Activated T-helper 1 cell treated with anti-CD3 and anti-CD28 coated beads, Interleukin-2, amount 50 U/mL, for 16 hours (primary cell): ENCODE results near the gene FOXL2NB.
A peak's percentile ranks its signal among the peaks of the same experiment; 100 is the strongest.

Experiments used
- DNase-seq, 2 donors: peaks; one replicate each; pipeline ENCODE4 v3.0.0-alpha.2; 2020; ENCODE audit warnings: low read depth in 1 of 2, low spot score in 1 of 2

The FOXL2NB gene

DNA sequence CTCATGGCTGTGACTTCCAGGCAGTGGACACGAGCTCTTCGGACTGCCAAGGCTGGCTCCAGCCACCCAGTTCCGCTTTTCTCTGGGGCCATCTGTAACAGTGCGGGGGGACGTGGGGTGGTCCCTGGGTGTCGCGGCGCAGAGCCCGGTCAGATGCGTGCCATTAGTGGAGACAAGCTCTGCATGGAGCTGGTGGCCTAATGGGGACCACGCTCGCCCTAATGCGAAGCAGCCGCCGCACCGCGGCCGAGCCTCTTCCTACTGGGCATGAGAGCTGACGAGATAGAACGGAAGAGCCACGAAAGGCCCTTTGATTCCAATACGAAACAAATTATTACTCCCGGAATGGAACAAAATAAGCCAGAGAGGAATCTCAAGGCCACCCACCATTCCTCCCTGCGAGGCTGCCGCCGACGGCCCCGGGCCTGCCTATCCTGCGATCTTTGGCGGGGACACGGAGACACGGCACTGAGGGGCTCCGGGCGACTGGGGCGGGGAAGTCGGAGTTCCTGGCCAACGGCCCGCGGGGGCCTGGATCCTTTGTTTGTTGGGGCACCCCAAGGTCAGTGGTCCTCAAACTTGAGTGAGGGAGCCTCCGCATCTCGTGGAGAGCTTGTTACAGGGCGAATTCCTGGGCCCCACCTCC lies 18.2 kb upstream of the FOXL2NB start:
- no peak for DNase-seq

DNA sequence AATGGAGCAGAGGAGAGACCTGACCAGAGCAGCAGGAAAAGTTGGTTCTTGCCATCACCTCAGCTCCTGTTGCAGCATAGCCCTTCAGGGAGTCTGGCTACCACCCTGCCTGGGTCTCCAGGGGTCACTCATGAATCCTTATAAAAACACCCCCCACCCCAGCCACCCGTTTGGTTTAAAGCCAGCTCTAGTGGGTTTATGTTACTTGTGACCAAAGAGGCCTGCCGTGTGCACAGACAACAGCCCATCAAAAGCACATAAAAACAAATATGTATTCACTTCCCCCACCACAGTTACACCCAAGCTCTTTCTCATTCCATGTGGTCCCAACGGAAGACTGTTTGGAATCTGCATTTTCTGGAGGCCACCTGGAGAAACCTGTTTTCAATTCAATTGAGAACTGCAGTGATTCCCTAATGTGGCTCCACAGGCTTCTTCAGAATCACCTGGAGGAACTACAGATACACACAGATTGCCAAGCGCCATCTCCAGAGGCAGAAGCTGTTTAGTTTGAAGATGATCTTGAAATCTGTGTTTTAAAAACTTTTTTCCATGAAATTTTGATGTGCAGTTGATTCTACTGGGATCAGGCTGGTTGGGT lies 13.8 kb upstream of the FOXL2NB start:
- DNase-seq = no peak

DNA sequence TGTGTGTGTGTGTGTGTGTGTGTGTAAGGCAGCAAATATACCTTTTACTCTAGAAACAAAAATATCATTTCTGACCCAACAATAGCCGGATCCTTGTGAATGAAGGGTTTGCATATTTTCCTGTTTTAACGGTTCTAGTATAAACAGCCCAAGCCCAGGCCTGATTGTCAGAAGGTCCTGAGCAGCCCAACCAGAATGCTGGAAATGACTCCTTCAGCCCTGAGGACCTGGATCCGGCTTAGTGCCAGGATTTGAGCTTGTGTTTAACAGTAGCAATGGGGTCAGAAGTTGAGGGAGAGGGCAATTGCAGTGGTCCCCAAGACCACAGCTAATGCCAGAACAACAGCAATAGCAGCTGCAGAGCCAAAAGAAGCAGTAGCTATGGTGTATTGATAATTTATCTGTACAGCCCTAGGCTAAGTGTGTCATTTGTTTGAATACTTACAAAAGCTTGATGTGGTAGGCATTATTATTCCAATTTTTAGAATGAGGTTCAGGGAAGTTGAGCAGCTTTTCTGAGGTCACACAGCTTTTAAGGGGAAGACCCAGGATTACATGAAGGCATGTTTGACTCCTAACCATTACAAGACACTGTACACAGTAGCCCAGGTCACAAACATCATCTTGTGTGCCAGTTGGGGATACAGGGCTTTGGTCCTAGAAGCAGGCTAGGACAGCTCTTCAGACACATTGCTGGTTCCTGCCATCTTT lies 12.9 kb upstream of the FOXL2NB start:
- DNase-seq = no peak

DNA sequence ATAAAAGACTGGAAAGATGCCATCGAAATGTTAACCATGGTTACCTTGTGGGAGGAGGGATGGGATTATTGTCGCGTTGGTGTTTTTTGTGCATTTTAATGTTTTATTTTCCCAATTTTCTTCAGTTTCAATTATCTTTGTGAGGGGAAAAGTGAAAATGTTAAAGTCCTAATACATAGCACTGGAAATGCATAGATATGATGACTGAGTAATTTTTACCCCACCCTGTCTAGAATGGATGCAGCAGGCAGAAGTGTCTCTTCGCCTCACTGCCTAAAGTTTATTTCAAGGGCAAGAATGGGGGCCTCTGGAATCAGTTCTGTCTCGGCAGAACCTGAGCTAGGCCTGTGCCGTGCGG lies 11.5 kb upstream of the FOXL2NB start:
- no peak for DNase-seq

DNA sequence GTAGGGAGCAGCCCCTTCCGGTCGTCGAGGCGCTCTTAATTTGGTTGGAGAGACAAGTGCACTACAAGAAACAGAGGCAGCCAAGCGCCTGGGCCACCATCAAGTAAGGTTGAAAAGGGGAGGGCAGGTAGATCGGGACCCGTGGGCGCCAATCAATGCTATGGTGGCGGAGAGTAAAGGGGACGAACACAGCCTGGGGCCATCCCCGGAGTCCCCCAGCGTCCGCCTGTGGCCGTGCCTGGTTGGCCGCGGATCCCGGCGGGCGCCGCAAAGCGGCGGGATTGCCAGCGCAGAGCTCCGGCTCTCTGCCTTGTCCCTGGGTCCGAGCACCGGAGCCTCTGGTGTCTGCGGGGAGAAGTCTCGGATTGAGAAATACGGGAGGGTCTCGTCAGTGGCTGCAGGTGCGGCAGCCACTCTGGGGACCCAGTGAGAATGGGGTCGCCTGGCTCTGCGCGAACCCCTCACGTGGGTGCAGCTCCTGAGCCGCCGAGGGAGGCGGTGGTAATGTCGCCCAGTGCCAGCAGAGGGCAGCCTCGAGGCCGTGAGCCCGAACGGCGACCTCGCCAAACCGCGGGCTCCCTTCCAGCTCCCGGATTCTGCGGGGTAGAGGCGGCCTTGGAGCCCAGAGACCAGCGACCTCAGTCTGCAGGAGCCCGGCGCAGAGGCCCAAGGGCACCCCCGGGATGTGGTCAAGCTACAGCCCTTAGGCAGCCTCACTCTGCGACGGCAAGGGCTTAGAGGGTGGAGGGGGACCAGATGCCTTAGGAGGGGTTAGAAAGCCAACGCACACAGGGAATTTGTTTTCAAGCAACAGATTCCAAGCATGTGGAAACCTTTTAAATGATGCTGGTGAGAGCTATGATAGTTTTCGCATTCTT lies 10.9 kb upstream of the FOXL2NB start:
- peak; percentile 50 to 51 for DNase-seq

DNA sequence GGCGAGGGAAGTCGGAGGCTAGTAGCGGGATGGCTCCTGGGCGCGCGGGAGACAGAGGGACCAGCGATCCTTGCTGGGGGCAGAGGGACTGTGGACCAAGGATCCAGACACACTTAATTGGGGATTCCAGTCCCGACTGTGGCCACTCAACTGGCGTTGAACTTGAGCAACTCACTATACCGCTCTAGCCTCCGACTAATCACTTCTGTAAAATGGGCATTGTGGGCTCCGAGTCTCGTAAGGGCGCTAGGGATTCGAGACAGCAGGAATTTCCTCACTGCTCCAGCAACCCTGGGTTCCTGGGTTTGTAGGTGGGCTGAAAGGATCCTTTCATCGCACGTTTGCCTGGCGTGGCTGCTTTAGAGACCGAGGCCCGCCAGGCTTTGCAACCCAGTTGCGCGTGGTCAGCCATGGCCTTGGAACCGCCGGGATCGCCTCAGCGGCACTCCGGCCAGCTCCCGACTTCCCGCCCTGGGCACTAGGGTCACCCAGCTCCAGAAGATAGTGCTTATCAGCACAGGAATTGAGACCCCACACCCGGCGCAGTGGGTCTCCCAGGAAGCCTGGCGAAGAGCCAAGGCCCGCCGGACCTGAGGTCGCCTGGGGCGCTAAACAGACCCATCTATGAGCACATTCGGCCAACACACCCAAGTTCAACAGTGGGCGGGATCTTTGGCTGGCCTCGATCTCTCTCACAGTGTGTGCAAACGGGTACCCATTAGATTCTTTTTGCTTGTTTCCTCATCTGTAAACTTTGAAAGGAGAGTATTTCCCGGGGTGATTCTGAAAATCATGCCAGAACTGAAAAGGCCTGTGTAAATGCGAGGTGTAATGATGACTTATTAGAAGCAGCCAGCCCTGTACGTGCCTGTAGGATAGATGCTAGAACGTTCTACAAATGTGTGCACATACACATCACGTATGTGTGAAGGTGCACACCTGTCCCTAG lies 10.0 kb upstream of the FOXL2NB start:
- DNase-seq = no peak

DNA sequence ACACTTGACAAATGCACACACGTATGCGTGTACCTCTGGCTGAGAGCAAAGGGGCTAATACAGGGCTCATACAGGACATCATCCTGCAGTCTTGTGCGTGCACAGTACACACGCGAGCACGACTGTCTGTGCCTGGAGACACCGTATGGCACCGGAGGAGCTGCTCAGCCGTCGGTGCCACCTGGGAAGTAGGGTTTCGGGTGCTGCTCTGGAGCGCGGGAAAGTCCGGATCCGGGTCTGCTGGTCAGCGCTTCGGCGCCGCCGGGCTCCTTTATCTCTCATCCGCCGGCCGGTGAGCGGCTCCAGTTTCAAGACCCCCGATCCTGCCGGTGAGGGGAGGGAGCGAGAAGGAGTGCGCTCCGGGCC lies 9.3 kb upstream of the FOXL2NB start:
- DNase-seq = no peak

DNA sequence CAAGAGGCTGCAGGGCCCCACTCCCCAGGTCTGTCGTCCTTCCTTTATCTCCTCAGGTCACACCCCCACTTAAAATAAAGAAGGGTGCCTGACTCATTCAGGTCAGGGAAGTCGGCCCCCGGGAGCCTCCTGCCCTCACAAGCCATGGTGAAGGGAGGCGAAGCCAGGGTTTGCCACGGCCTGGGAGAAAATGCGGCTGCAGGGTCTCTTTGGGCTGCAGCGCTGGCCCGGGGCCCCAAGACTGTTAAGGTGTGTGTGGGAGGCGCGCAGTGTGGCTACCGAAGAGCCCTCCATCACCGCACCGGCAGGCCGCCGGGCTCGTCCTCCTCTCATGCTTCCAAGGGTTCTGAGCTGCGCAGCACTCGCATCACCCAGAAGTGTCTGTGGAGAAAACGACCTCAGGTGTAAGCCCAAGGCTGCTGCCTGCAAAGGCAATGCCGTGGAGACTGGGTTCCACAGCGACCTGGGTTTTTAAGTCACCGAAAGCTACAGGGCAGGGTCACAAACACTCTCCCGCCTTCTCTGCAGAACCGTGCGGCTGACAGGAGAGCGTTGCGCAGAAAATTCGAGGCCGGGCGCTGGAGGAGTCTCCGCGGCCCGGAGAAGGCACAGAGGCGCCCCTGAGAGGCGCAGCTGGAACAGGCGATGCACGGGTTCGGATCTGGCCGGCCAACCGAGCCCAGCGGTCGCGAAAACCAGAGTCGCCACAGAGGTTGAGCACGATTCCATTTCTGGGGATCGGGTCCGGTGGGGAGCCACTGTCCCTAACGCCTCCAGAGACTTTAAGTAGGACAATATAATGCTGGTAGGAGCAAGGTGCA lies 8.8 kb upstream of the FOXL2NB start:
- DNase-seq = no peak

DNA sequence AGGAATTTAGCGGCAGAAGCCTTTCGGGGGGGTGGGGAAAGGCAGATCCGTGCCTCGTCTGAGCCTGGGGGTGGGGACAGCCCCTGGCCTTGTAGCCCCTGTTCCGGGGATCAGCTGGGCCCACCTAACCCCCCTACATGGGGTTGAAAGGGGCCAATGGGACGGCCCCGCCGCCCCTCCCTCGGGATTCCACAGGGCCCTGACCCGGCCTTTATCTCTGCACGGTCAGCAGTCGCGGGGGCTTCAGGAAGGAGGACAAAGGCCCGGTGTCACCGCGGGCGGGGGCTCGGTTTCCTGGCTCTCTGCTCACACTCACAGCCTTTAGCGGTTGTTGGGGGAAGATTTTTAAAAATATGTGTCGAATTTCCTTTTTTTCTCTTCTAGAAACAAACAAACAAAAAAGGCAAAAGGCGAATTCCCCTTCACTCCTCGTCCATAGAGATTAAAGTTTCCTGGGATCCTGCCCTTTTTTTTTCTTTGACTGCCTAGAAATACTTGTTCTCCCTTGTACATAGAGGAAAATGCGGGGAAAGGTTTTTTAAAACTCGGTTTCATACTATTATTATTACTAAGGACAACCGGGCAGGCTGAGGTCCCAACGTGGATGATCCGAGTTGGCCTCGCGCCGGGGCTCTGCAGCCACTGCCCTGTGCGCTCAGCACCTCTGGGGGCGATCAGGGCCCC lies 8.0 kb upstream of the FOXL2NB start:
- DNase-seq = no peak

DNA sequence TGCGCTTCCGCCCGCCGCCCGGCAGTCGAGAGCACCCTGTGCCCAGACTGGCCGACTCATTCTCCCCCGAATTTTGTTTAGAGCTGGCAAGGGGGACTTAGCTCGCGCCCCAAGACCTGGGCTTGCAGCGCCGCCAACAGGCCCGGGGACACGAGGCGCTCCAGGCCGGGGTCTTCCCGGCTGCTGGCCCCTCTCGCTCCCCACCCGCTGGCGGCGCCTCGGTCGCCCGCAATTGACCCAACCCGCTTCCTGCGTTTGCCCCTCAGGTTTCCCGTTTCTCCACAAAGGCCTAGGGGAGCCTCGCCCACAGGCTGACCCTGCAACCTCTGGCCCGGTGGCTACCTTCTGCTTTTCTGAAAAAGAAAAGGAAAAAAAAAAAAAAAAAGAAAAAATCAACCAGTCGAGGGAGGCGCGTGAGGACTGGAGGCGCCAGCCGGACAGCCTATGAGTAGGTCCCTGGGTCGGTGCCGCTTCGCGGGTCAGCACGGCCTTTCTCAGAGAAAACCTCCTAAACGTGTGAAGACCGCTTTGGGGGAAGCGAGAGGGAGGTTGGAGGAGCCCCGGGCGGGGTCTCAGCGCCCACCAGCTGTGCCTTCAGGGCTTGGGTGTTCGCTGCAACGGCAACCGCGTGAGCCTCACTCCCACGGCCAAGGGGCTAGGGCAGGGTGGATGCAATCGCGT lies 7.3 kb upstream of the FOXL2NB start:
- DNase-seq = no peak

DNA sequence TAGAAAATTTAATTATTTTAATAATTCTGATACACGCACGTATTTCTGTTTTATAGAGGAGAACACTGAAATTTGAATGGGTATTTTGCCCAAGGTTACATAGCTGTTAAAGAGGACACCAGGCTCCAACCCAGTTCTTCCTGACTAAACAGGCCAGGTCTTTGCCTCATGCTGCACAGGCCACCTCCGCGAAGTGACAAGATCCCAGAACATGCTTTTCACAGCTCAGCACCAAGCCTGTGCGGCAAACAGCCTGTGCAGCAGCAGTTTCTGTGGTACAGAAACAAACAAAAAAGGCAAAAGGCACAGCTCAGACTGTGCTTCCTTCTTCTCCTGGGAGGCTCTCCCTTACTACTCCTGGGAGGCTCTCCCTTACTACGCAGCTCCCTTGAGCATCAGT lies 6.6 kb upstream of the FOXL2NB start:
- no peak for DNase-seq

DNA sequence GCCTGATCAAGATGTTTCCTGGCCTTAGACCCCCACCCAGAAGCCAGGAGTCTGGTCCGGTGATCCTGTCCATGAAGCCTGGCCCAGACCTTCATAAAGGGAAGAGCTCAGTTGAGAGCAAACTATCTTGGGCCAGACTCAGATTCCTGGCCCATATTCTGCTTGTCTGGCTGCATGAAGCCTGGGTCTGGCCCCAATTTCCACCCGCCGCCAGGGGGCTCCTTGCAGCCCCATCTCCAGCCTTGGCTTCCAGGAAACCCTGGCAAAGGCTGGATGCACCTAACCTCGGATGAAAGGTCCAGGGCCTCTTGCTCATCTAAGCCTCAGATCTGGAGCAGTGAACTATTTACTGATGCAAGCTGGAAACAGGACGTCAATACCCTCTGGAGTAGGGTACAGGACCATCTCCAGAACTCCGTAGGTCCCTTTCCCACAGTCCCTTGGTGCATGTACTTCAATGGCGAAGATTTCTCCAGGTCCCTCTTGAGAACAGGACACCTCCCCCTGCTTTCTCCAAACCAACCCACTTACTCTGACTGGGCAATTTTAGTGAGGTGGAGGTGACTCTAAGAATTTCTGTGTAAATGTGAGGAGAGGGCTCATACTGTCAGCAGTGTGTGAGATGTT lies 5.6 kb upstream of the FOXL2NB start:
- DNase-seq = no peak

DNA sequence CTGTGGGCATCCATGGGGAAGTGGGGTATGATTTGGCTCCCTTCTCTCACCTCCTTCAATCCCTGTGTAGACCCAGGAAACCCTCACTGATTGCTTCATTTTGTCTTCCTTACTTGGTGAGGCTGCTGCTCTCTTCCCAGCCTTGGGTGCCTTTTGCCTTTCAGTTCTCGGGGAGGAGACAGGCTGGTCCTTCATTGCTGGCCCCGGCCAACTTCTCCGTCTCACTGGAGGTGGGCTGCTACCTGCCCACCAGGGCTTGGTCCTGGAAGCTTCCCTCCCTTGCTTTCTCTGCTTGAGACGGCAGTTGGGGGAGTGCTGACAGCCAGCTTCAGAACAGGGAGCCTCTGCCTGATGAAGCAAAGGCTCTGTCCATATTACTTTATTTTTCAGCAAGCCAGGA lies 4.7 kb upstream of the FOXL2NB start:
- DNase-seq = no peak

DNA sequence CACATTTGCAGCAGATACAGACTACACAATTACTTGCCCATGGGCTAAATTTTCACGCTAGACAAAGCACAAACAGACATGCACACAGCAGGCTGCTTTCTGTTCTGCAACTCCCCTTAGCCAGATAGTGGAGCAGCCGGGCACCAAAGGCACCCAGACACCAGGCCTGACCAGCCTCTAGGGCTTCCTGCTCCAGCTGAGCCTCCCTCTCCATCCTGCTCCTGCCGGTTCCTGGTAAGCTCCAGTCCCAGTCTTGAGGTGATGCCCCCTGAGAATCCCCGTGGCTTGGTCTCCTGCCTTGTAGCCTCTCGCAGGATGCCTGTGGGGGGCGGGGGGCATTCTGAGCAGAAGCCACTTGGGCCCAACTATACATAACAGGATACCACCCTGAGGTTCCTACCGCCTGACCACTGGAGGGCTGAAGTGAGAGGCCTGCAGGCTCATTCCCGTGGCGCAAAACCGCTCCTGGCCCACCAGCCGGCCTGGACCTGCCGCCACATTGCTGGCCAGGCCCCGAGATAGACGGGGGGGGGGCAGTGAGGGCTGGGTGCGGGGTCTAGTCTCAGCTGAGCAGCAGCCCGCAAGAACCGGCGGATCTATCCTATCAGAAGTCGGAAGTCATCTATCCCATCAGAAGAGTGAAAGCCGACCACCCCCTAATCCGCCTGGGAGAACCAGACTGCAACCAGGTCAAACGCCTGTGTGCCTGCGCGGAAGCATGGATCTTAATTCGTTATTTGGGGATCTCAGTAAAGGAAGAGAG lies 4.0 kb upstream of the FOXL2NB start:
- DNase-seq = no peak

DNA sequence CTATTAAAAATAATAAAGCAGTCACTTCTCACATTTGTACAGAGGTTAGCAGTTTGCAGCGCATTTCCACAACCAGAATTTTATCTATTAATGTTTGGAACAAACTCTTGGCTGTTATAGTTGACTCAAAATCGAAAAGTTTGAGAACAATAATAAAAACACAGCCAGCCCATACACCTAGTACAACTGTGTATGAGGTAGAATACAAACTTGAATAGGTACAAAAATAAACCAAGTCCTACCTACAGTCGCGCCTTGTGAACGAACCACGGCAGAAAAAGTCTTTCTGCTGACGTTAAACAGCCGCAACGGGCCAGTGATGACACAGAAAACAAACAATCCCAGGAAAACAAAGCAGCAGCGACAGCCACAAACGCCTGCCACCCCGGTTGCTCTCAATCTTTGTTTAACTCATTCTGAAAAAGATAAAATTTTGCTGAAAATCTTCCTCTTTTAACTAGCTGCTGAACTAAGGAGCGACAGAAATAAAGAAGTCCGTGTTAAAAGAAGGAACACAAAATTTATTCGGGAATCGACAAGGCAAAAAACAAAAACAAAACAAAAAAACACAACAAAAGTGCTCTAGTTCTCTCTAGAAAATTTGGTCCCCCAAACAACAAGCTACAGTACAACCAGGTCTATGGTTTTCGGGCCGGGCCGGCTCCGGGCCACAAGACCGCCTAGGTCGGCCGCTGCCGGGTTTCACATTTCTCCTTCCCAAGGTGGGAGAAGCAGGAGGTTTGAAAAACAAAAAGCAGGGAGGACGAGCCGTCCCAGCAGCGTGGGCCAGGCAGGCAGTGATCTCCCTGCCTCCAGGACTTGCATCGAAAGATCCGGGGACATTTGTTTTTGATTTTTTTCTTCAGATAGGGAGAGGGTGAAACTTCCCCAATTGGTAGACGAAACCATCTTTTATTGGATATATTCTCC lies 3.0 kb upstream of the FOXL2NB start:
- DNase-seq = no peak

DNA sequence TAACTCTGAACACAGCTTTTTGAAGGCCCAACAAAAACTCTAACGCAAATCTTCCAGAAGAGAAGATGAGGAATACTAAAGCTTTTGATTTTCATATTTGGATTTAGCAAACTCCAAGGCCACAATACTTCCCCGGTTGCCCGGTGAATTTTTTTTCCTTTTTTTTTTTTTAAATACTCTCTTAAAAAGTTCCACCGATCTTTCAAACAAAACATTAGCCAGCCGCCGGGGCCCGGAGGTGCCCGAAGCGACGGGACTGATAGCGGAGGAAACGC lies 2.4 kb upstream of the FOXL2NB start:
- DNase-seq = no peak
